Kidney glomerular epithelial cell (primary cell): Measurements from ENCODE around the gene SLC35E1.
"Not testable (repeated sequence)": the region's sequence is repeated elsewhere in the genome, so short reads cannot be mapped to it uniquely, and the experiment has no call there.

Experiments
- DNase-seq: peaks from one replicate; lab custom pipeline; 2025; lab: John Stamatoyannopoulos, UW

The SLC35E1 gene

GRCh38 chr19:16544473-16545231 is 27.6 kb downstream of the SLC35E1 start:
- DNase-seq: no peak

DNA sequence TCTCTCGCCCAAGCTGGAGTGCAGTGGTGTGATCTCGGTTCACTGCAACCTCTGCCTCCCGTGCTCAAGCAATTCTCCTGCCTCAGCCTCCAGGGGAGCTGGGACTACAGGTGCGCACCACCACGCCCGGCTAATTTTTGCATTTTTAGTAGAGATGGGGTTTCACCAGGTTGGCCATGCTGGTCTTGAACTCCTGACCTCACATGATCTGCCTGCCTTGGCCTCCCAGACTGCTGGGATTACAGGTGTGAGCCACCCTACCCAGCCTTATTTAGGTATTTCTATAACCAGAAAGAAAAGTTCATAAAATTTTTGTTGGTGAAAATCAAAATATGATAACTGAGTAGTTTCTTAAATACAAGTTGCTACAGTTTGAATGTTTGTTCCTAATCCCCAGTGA is 28.5 kb downstream of the SLC35E1 start:
- DNase-seq: not testable (repeated sequence)

DNA sequence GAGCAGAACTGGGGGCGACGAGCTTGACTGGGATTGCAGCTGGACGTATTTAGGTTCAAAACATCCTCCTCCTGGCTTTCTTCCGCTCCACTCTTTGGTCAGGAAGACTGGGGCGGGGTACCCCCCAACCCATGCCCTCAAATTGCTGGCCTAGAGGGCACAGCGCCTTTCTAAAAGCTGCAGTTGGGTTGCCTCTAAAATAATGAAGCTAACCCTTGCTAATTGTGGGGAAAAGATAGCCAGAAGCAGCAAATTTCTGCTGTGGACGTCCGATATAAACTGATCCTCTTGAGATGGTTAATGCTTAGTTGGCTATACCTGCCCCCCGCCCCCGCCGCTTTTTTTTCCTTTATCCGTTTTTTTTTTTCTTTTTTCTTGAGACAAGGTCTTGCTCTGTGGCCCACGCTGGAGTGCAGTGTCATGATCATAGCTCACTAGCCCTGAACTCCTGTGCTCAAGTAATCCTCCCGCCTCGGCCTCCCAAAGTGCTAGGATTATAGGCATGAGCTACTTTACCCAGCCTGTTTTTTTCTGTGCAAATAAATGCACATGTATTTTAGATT is 29.2 kb downstream of the SLC35E1 start:
- DNase-seq: no peak

GRCh38 chr19:16542045-16542909 is 29.9 kb downstream of the SLC35E1 start, which contains the start of gene CHERP:
Gene CHERP, minus strand, starts transcription at chr19:16542437. Its CDS starts 59 bp downstream, at chr19:16542378.
- DNase-seq: peak; percentile 84

DNA sequence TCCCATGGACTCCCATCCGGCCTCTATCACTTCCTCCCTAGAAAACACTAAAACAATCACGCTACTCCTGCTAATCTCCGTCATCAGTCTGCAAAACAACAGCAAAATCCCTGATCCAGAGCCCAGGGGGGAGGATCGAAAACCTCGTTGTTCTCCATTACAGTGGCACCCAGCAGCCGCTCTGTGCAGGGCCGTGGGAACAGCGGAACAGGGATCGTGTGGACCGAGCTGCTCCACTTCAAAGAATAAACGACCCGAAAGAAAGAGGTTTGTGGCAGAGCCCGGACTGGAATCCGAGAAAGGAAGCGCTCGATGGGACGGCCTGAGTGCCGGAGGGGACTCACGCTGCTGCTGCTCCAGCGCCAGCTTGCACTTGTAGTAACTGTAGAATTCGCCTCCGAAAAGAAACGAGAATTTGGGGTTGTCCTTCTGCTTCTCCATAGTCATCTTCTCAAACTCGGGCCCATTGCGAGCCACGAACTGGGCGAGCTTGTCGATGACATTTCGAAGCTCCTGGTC is 30.6 kb downstream of the SLC35E1 start:
- DNase-seq: no peak

- no peak for DNase-seq
These were observed 31.3 kb downstream of the SLC35E1 start for GRCh38 chr19:16540948-16541347.

DNA sequence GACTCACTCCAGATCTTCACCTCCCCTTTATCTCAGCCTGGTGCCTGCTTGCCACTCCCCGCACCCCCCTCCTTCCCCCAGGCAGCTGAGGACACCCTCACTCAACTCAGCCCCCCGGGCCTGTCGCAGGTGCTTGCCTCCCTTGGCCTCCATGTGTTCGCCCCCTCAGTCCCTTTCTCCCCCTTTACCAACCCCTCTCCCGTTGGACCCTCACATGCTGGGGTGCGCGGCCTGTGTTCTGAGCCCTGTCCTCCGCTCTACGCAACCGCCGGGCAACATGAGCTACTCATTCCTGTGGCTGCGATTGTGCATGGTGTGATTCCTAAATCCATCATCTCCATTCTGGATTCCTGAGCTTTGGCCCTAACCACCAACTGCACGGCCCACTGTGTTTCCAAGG is 35.1 kb downstream of the SLC35E1 start:
- DNase-seq: no peak

GRCh38 chr19:16536130-16536529 is 36.1 kb downstream of the SLC35E1 start:
- no peak for DNase-seq

DNA sequence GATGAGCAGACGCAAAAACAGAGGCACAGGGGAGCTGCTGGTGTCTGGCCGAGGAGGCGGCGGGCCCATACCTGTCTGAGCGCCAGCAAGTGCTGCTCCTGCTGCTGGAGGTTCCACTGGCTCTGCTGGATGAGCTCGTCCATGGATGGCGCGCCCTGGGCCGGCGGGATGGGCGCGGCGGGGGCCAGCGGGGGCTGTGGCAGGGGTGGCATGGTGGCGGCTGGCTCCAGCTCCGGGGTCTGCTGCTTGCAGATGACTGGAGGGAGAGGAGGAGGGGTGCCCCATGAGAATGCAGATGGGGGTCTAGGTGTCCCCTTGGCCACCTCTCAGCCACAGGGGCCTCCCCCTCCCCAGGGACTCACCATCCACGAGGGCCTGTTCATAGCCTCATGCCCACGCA is 36.8 kb downstream of the SLC35E1 start:
- no peak for DNase-seq

DNA sequence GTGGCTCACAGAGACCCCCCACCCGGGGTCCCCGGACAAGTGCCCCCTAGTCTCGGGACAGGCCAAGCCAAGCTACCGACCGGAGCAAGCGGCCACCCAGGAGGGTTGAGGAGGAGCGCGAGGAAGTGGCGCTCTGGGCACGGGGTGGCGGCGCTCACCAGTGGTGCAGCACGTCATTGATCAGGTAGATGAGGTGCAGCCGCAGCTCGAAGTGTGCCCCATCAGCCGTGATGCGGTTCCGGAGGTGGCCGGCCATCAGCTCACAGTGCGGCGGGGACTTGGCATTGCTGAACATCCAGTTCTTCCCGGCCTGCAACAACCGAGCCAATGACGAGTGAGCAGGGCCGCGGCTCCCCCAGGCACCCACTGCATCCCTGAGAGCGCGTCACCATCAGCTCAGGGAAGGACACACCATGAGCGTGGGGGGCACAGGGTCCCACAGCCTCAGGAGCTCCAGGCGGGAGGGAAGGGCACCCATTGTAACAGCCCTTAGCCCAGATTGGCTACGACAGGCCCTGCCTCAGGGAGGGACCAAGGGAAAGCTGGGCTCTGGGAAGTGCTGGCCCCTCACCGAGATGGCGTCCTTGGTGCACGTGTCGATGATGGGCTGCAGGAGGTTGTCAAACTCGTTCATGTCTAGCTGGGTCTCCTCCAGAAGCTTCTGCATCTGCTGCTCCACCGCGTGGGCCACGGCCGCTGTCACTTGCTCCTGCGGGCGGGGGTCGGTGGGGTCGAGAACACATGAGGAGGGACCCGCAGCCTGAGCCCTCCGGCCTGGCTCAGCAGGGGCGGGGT is 39.6 kb downstream of the SLC35E1 start:
- no peak for DNase-seq

GRCh38 chr19:16531380-16531669 is 40.9 kb downstream of the SLC35E1 start:
- no peak for DNase-seq

GRCh38 chr19:16530540-16531379 is 41.5 kb downstream of the SLC35E1 start:
- no peak for DNase-seq

- no peak for DNase-seq
These were observed 42.6 kb downstream of the SLC35E1 start for GRCh38 chr19:16529466-16530144.

DNA sequence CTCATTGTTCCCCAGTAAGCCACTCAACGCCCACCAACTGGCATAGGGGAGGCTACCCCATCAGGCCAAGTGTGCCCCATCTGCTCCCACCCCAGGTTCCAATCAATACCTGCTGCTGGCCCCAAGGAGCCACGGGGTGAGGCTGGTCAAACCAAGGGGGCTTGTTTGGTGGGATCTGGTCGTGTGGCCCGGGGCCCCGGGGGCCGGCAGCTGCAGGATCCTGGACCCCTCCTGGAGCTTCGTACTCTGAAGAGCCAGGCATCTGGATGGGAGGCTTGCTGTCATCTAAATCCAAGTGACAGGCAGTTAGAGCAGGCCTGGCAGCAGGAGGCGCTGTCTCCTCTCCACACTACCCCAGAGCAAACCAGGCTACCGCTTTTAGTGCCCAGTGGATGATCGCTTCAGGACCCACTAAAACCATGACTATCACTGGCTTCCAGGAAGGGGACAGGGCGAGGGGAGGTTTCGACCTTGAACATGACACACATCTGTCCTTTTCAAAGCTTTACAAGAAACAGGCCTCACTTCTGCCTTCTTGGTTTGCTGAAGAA is 44.2 kb downstream of the SLC35E1 start:
- no peak for DNase-seq

- no peak for DNase-seq
These were observed 44.8 kb downstream of the SLC35E1 start for GRCh38 chr19:16527334-16527935.

GRCh38 chr19:16525751-16526481 is 46.3 kb downstream of the SLC35E1 start:
- no peak for DNase-seq

DNA sequence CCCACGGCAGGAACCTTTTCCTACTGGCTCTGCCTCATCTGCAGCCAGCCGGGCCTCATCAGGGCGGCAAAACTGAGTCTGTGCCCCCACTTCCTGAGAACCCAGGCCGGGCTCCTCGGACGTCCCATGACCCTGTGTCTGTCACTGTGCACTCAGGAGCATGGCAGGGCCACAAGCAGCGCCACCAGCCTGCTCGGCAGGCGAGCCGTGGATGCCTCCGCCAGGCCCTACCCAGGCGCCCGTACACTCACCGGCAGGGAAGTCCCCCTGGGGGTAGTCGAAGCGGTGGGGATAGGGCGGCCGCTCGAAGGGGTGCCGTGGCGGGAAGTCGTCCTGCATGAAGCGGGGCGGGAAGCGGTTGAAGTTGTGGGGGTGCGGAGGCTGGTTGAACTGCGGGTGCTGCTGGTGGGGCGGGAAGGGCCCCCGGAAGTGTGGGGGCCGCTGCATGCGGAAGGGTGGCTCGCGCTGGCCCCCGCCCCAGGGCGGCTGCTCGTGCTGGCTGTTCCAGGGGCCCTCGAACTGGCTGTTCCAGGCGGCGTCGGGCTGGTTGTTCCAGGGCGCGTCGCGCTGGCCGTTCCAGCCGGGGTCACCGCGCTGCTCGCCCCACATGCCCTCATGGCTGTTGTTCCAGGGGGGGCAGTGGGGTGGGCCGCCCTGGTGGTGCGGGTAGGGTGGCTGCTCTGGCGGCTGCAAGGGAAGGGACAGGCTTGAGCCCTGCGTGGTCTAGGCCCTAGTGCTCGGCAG is 47.1 kb downstream of the SLC35E1 start:
- no peak for DNase-seq
